ENCODE measurements around the gene KRTAP3-3.

KRTAP3-3 gene

GRCh38 chr17:40992666-40993065 is 1.3 kb downstream of the KRTAP3-3 start:
- no peak for DNase-seq (ENCODE audit: low spot score)

GRCh38 chr17:40986920-40987319 is 7.0 kb downstream of the KRTAP3-3 start:
- no peak for TF ChIP-seq CTCF (IDR thresholded peaks at IDR 0.05; ENCODE audit: extremely low read depth, missing control alignments)
- DNase-seq (ENCODE audit: low spot score), result no peak

More at GRCh38 chr17:40992666-40993065, 1.3 kb downstream of the KRTAP3-3 start:
- TF ChIP-seq CTCF (IDR thresholded peaks at IDR 0.05; ENCODE audit: extremely low read depth, missing control alignments), result no peak

- DNase-seq (ENCODE audit: low spot score), result no peak
- no peak for TF ChIP-seq CTCF (IDR thresholded peaks at IDR 0.05; ENCODE audit: extremely low read depth, missing control alignments)
Measured at GRCh38 chr17:40984226-40984625, 9.7 kb downstream of the KRTAP3-3 start, which contains the start of gene KRT40. KRT40 (minus strand) TSS chr17:40984326; CDS start chr17:40984273, 53 bp downstream.

GRCh38 chr17:40981115-40981514 is 12.8 kb downstream of the KRTAP3-3 start:
- no peak for TF ChIP-seq CTCF (IDR thresholded peaks at IDR 0.05; ENCODE audit: extremely low read depth, missing control alignments)
- no peak for DNase-seq (ENCODE audit: low spot score)

GRCh38 chr17:40980596-40980995 is 13.4 kb downstream of the KRTAP3-3 start:
- TF ChIP-seq CTCF (IDR thresholded peaks at IDR 0.05; ENCODE audit: extremely low read depth, missing control alignments), result no peak
- no peak for DNase-seq (ENCODE audit: low spot score)

- TF ChIP-seq CTCF (IDR thresholded peaks at IDR 0.05; ENCODE audit: extremely low read depth, missing control alignments), result no peak
- DNase-seq (ENCODE audit: low spot score), result no peak
Measured at GRCh38 chr17:40980117-40980516, 13.8 kb downstream of the KRTAP3-3 start.

- no peak for DNase-seq (ENCODE audit: low spot score)
Measured at GRCh38 chr17:40978575-40979151, 15.3 kb downstream of the KRTAP3-3 start.

More at GRCh38 chr17:40978575-40979151, 15.3 kb downstream of the KRTAP3-3 start:
- TF ChIP-seq CTCF (IDR thresholded peaks at IDR 0.05; ENCODE audit: extremely low read depth, missing control alignments), result no peak

Measured in GM20000 (cell line).